HCT116 (cell line): Measurements from ENCODE around the gene NUMB. TPM values are rescaled to one million over a fixed set of nuclear protein-coding genes. Genes with fewer than 3 reads are reported as not detected.

Experiments used
- ATAC-seq: fragments of 200-7000 bp; cut with Tn5 transposase; 2 replicates; pipeline ENCODE4 v1.9.1; 2020; ENCODE audit warnings: mild to moderate bottlenecking, moderate library complexity
- BruUV-seq: library from RNA; stranded (reverse); fragments of 400-500 nt; replicated peaks from 2 replicates; lab custom pipeline; 2021; lab: Mats Ljungman, UMichigan
- CTCF ChIA-PET: fragments of 300-600 bp; sonication (Branson Sonifier 250); formaldehyde crosslinking; loops from one replicate; lab custom pipeline; 2021; ENCODE audit warnings: antibody characterized with exemption; lab: Charles Lee
- POLR2A ChIA-PET: fragments of 300-600, 350-600 bp; sonication (Branson Sonifier 250); formaldehyde crosslinking; loops from one replicate; lab custom pipeline; 2021; ENCODE audit warnings: antibody characterized with exemption; lab: Charles Lee
- RAD21 ChIA-PET, 2 experiments: fragments of 300-600 bp; sonication (Branson Sonifier 250); formaldehyde crosslinking; loops; one replicate each; lab custom pipeline; 2023; ENCODE audit warnings: low total read pairs in 2 of 2; ENCODE audit not compliant: uncharacterized antibody in 2 of 2, unreplicated experiment in 2 of 2, low non-redundant PET in 1 of 2; lab: Charles Lee
- DNase-seq: peaks from one replicate; pipeline ENCODE4 v3.0.0-alpha.2; 2010; ENCODE audit warnings: low read depth, low spot score
- H2AFZ ChIP-seq: fragments of 200-600 bp; shearing (Covaris generic), sonication (generic); 2 replicates; pipeline ENCODE4 v1.6.1; 2017; ENCODE audit warnings: low read depth, mixed run types, mixed read lengths, antibody characterized with exemption, low read length; ENCODE audit not compliant: poor library complexity, severe bottlenecking
- H3K27ac ChIP-seq: 2 replicates; pipeline ENCODE4 v1.5.1; 2012; ENCODE audit warnings: low read depth, low read length
- H3K27me3 ChIP-seq: fragments of 200-600 bp; sonication (generic); 2 replicates; pipeline ENCODE4 v1.6.1; 2016; ENCODE audit warnings: mixed run types, low read length, mixed read lengths; ENCODE audit not compliant: insufficient read depth
- H3K36me3 ChIP-seq, 2 experiments: fragments of 200-500 bp in 1 of 2; fragments of 200-600 bp in 1 of 2; sonication (Bioruptor generic) in 1 of 2; sonication (generic) in 1 of 2; 2 replicates each; pipeline versions ENCODE4 v1.5.1 to v1.6.1; 2014 to 2016; ENCODE audit warnings: low read length in 2 of 2, inconsistent platforms in 1 of 2, mixed read lengths in 1 of 2, mixed run types in 1 of 2; ENCODE audit not compliant: insufficient read depth in 2 of 2, control insufficient read depth in 1 of 2
- H3K4me1 ChIP-seq, 2 experiments: fragments of 200-600 bp in 1 of 2; sonication (generic) in 1 of 2; 2 replicates each; pipeline versions ENCODE4 v1.5.1 to v1.6.1; 2012 to 2017; ENCODE audit warnings: low read length in 2 of 2, inconsistent platforms in 1 of 2, mild to moderate bottlenecking in 1 of 2, mixed read lengths in 1 of 2, mixed run types in 1 of 2, moderate library complexity in 1 of 2; ENCODE audit not compliant: insufficient read depth in 2 of 2, control insufficient read depth in 1 of 2
- H3K4me2 ChIP-seq: fragments of 200-600 bp; sonication (generic); 2 replicates; pipeline ENCODE4 v1.6.1; 2017; ENCODE audit warnings: mixed run types, low read length, mixed read lengths
- H3K4me3 ChIP-seq, 2 experiments: fragments of 200-600 bp in 1 of 2; sonication (generic) in 1 of 2; replicated peaks in 1 of 2; 2 replicates each; pipeline ENCODE4 v1.5.1; 2011 to 2016; ENCODE audit warnings: low read length in 2 of 2, control low read depth in 1 of 2, low read depth in 1 of 2, mild to moderate bottlenecking in 1 of 2, mixed read lengths in 1 of 2, mixed run types in 1 of 2
- H3K79me2 ChIP-seq: fragments of 200-600 bp; sonication (generic); 2 replicates; pipeline ENCODE4 v1.6.1; 2017; ENCODE audit warnings: mild to moderate bottlenecking, mixed run types, low read length, moderate library complexity, mixed read lengths; ENCODE audit not compliant: insufficient read depth
- H3K9ac ChIP-seq: fragments of 200-600 bp; sonication (generic); 2 replicates; pipeline ENCODE4 v1.6.1; 2016; ENCODE audit warnings: low read length, mixed read lengths
- H3K9me2 ChIP-seq: fragments of 200-600 bp; sonication (generic), shearing (Covaris generic); 2 replicates; pipeline ENCODE4 v1.6.1; 2017; ENCODE audit warnings: mixed run types, mild to moderate bottlenecking, moderate library complexity; ENCODE audit not compliant: insufficient read depth
- H3K9me3 ChIP-seq, 2 experiments: fragments of 200-500 bp in 1 of 2; fragments of 200-600 bp in 1 of 2; sonication (Bioruptor generic) in 1 of 2; sonication (generic) in 1 of 2; 2 replicates each; pipeline ENCODE4 v1.6.1; 2014 to 2017; ENCODE audit warnings: low read length in 2 of 2, mixed read lengths in 2 of 2, inconsistent platforms in 1 of 2, low read depth in 1 of 2, mild to moderate bottlenecking in 1 of 2, mixed run types in 1 of 2, moderate library complexity in 1 of 2; ENCODE audit not compliant: control insufficient read depth in 1 of 2, insufficient read depth in 1 of 2
- H4K20me1 ChIP-seq: fragments of 200-600 bp; sonication (generic), shearing (Covaris generic); 2 replicates; pipeline ENCODE4 v1.6.1; 2017; ENCODE audit warnings: mixed run types, mild to moderate bottlenecking, moderate library complexity; ENCODE audit not compliant: insufficient read depth
- CBX3 ChIP-seq: IDR thresholded peaks from 2 replicates; pipeline ENCODE4 v1.6.1; 2012; ENCODE audit warnings: low read depth
- CEBPB ChIP-seq: IDR thresholded peaks from 2 replicates; pipeline ENCODE4 v1.6.1; 2012; ENCODE audit warnings: low read depth
- ELF1 ChIP-seq: IDR thresholded peaks from 2 replicates; pipeline ENCODE4 v1.6.1; 2012; ENCODE audit warnings: low read depth, borderline replicate concordance
- EZH2 ChIP-seq: fragments of 200-600 bp; sonication (generic); IDR thresholded peaks from 2 replicates; pipeline ENCODE4 v1.6.1; 2017; ENCODE audit warnings: antibody characterized with exemption, mixed run types
- POLR2AphosphoS5 ChIP-seq: IDR thresholded peaks from 2 replicates; pipeline ENCODE4 v1.6.1; 2011; ENCODE audit warnings: mild to moderate bottlenecking, low read depth, low read length, moderate library complexity
- SIN3A ChIP-seq: IDR thresholded peaks from 2 replicates; pipeline ENCODE4 v1.6.1; 2012; ENCODE audit warnings: low read depth
- TCF7L2 ChIP-seq: IDR thresholded peaks from 2 replicates; pipeline ENCODE4 v1.7.0; 2011; ENCODE audit warnings: borderline replicate concordance, inconsistent platforms; ENCODE audit not compliant: insufficient read depth, insufficient read length; ENCODE audit errors: extremely low read depth
- YY1 ChIP-seq: IDR thresholded peaks from 2 replicates; pipeline ENCODE4 v1.6.1; 2011; ENCODE audit warnings: low read length, low read depth, moderate library complexity, mild to moderate bottlenecking; ENCODE audit not compliant: insufficient replicate concordance; ENCODE audit errors: extremely low read depth
- ZFX ChIP-seq: fragments of 450-650 bp; IDR thresholded peaks from 2 replicates; pipeline ENCODE4 v1.6.1; 2017
- ZNF274 ChIP-seq: fragments of 200-500 bp; sonication (Bioruptor generic); IDR thresholded peaks from 2 replicates; pipeline ENCODE4 v1.6.1; 2014; ENCODE audit warnings: mild to moderate bottlenecking, low read depth, low read length, inconsistent platforms
- intact Hi-C: fragments of 100-400 bp; cut with micrococcal nuclease; formaldehyde crosslinking; loops from 2 replicates; pipeline ENCODE4 v1.10.0; 2022
- total RNA-seq: library from RNA; stranded (reverse); gene quantifications from one replicate; pipeline ENCODE4 v1.2.1, GENCODE V29; 2021; ENCODE audit not compliant: unreplicated experiment
- TF ChIP-seq, protein P1 (sequence below): IDR thresholded peaks from 2 replicates; pipeline ENCODE4 v1.6.1; 2012; ENCODE audit warnings: low read depth

The NUMB gene
- total RNA-seq, 1 experiment from 2014 or later = 43.0 TPM

DNA sequence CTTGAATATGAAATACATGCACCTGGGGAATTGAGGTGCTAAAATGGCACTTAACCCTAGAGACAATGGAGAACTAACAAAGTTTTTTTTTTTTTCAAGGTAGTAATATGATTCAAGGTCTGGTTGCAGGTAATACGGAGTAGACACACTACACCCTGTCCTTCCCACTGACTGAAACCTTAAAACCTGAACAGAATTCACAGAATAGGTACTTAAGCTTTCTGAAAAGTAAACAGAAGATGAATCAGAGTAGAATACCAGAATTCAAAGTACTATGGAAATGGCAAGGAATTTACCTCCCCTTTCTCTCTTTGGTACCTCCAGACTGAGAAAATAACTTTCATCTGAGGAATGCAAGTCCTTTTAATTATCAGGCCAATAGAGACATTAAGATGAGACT lies 133.8 kb downstream of the NUMB start:
- no peaks in the 10 kb centered on the region for H3K9me3 ChIP-seq
- no peaks in the 10 kb centered on the region for H3K4me1 ChIP-seq
- no peak for ATAC-seq
- no peak overlapping the region for H2AFZ ChIP-seq
- no peaks in the 10 kb centered on the region for H3K36me3 ChIP-seq
- POLR2A ChIA-PET = no interaction called here
- no peaks in the 10 kb centered on the region for H3K9me2 ChIP-seq
- H3K4me3 ChIP-seq = no peak overlapping the region
- no peak overlapping the region for H3K27ac ChIP-seq
- intact Hi-C loops = no loop called here
- no TSS peak for BruUV-seq
- no peak for TF ChIP-seq ELF1
- no peak for TF ChIP-seq POLR2AphosphoS5
- TF ChIP-seq CBX3 = no peak
- TF ChIP-seq, protein P1, sequence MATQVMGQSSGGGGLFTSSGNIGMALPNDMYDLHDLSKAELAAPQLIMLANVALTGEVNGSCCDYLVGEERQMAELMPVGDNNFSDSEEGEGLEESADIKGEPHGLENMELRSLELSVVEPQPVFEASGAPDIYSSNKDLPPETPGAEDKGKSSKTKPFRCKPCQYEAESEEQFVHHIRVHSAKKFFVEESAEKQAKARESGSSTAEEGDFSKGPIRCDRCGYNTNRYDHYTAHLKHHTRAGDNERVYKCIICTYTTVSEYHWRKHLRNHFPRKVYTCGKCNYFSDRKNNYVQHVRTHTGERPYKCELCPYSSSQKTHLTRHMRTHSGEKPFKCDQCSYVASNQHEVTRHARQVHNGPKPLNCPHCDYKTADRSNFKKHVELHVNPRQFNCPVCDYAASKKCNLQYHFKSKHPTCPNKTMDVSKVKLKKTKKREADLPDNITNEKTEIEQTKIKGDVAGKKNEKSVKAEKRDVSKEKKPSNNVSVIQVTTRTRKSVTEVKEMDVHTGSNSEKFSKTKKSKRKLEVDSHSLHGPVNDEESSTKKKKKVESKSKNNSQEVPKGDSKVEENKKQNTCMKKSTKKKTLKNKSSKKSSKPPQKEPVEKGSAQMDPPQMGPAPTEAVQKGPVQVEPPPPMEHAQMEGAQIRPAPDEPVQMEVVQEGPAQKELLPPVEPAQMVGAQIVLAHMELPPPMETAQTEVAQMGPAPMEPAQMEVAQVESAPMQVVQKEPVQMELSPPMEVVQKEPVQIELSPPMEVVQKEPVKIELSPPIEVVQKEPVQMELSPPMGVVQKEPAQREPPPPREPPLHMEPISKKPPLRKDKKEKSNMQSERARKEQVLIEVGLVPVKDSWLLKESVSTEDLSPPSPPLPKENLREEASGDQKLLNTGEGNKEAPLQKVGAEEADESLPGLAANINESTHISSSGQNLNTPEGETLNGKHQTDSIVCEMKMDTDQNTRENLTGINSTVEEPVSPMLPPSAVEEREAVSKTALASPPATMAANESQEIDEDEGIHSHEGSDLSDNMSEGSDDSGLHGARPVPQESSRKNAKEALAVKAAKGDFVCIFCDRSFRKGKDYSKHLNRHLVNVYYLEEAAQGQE = no peak
- TF ChIP-seq SIN3A = no peak
- TF ChIP-seq CEBPB = no peak
- no peak for TF ChIP-seq YY1
- TF ChIP-seq ZFX = no peak
- TF ChIP-seq ZNF274 = no peak
- no peak for TF ChIP-seq TCF7L2
- no peak for TF ChIP-seq EZH2
- TF ChIP-seq, all 23 proteins: peak for 0
- CTCF ChIA-PET = interaction anchor here (2.0 kb wide), 1 partner anchor 29 kb away, joined by 4 read pairs; no protein-coding TSS in a partner anchor
- no peak overlapping the region for H3K9ac ChIP-seq
- H4K20me1 ChIP-seq = no peaks in the 10 kb centered on the region
- no peak overlapping the region for H3K4me2 ChIP-seq
- no peaks in the 10 kb centered on the region for H3K79me2 ChIP-seq
- no peaks in the 10 kb centered on the region for H3K27me3 ChIP-seq
- no peak for DNase-seq
- RAD21 ChIA-PET = no interaction called here
